Suppressor macrophage (primary cell): ENCODE results near the gene RIC8B.
A peak's percentile ranks its signal among the peaks of the same experiment; 100 is the strongest.
"Not testable (repeated sequence)": the region's sequence is repeated elsewhere in the genome, so short reads cannot be mapped to it uniquely, and the experiment has no call there.

Source experiments
- DNase-seq, 4 experiments: peaks; one replicate each; pipeline ENCODE4 v3.0.0-alpha.2; 2020 to 2022

Gene RIC8B

DNA sequence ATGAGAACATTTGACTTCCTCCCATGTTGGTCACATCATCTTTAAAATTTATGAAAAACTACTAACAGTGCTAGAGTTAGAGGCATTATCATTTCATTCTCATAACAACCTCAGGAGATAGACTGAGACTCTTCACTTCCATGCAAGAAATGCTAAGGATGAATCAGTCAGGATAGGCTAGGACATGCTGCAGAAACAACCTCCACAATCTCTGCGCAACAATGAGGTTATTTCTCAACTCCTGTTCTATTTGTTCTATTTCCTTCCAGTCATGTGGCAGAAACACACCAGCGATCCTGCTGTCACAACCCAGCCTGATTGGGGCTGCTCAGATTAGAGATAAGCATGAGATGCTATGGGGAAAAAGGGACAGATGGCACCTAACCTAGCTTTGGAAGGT lies 132.2 kb downstream of the RIC8B start:
- DNase-seq: no peak

- peak in 2 of 4 experiments; percentile 7 to 19 for DNase-seq
Observed at GRCh38 chr12:106907411-106907810, 132.9 kb downstream of the RIC8B start.

GRCh38 chr12:106907846-106908245 lies 133.4 kb downstream of the RIC8B start:
- DNase-seq: no peak

DNA sequence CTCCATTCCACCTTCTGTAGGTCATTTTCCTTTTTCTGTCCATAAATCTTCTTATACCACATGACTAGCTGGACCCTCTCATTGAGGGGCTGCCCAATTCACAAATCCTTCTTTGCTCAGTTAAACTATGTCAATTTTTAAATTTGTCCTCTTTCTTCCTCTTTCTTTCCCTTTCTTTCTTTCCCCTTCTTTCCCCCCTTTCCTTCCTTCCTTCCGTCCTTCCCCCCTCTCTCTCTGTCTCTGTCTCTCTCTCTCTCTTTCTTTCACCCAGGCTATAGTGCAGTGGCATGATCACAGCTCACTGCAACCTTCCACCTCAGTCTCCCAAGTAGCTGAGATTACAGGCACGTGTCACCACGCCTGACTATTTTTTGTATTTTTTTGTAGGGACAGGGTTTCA lies 134.1 kb downstream of the RIC8B start:
- no peak for DNase-seq

- peak; percentile 42 to 88 (median 69) for DNase-seq
Observed at GRCh38 chr12:106910202-106910601, 135.7 kb downstream of the RIC8B start.

GRCh38 chr12:106911581-106911980 lies 137.1 kb downstream of the RIC8B start:
- DNase-seq: peak in 3 of 4 experiments; percentile 13 to 23 (median 20)

DNA sequence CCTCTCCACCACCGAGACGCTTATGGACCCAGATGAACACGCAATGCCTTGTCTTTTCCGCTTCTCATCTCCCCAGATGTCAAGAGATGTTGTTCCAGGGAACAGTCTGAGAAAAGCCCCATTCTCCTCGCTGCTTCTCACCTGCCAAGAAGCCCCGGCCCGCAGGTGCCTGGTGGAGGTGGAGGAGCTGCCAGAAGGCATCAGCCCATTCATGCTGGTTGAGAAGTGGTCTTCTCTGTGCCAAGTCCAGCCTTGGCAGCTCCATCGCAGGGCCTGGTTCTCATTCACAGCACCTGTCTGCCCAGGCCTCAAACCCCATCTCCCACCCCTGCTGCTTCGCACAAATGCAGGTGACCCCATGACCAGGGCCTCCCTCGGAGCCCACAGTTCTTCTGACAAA lies 139.0 kb downstream of the RIC8B start:
- DNase-seq: no peak

DNA sequence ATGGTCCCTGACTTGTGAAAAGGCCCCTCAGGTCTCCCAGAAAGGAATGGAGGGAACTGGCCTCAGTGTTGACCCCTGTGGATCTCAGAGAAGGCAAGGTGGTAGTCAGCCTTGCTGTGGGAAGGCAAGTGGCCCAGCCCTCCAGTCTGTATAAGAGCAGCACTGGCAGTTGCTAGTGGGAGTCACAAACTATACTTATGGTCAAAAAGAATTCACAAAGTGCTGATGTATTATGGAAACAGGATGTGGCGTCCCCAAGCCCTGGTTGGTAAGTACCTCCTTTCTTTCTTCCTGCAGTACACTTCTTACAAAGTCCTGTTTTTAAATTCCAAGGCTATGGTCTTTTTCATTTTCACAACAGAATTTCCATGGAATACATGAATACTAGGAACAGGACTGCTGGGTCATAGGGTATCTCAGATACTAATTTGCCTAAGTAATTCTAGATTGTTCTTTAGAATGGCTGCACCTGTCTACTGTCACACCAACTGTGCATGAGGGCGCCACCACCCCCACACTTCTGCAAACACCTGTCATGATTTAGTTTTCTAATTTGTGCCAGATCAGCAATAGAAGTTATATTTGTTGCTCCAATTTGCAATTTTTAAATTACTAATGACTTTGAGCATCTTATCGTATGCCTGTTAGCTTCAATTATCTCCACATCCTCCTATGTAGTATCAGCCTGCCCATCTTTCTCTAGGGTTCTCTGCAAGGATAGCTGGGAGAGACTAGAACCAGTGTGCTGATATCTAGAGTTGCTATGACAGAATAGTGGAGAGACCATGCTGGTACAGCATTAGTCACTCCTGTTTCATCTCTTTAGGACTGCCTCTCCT lies 140.5 kb downstream of the RIC8B start:
- DNase-seq: no peak

- no peak for DNase-seq
Observed at GRCh38 chr12:106915635-106916026, 141.1 kb downstream of the RIC8B start.

DNA sequence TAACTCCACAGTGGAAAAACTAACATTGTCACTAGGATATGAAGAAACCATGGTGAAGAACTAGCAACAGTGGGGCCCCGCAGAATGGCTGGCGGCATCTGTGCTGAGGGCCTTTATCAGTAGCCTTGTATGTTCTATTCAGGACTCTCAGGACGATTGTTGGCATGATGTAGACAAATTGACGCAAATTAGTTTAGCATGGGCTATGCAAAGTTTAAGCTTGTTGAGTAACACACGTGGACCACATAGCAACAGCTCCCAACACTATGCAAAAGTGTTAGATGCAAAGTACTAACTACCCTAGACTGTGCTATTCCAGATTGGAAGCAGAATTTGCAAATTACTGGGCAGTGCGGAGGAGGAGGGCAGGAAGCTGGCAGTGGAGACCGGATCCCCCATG lies 143.0 kb downstream of the RIC8B start:
- DNase-seq: no peak

DNA sequence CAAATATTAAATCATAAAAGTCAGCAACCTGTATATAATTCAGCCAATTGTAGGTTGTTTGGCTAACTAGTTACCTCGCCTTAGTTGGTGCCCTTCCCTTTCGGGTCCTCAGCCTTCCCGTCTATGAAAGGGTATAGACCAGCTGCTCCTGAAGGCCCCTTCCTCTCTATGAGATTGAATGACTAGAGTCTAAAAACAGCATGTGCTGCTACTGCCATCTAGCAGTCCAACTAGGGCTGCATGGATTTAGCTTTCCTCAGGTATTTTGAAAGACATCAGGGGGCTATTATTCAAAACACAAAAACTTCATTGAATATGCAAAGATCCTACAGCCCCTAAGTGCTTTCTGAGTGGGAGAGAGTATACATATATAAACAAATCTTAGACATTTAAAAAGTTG lies 144.3 kb downstream of the RIC8B start:
- peak in 2 of 4 experiments; percentile 12 to 27 for DNase-seq

DNA sequence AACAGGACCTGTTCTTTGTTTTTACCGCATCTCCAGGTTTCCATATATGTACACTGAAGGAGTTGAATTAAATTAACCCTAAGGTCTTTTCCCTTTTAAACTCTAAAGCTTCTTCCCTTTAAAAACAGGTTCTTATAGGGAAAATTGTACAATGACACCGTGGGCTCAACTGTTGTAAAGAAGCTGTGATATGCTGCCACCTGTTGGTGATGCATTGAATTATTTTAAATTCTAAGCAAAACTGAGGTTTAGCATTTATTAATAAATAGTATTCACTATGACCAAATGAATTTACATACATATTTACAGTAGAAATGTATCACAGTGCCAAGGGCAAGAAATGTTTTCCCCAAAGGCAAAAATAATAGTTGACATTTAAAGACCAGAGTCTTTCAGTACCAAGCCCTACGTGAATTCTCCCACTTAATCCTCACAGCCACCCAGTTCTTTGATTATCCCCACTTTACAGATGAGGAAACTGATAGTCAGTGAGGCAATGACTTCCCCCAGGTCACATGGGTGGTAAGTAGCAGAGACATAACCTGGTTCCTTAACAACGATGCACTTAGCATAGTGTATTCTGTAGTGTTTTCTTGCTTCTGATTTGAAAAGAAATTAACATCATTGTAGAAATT lies 145.5 kb downstream of the RIC8B start:
- peak; percentile 32 to 79 (median 68) for DNase-seq

- not testable (repeated sequence) for DNase-seq
Observed at GRCh38 chr12:106921976-106922375, 147.5 kb downstream of the RIC8B start.

DNA sequence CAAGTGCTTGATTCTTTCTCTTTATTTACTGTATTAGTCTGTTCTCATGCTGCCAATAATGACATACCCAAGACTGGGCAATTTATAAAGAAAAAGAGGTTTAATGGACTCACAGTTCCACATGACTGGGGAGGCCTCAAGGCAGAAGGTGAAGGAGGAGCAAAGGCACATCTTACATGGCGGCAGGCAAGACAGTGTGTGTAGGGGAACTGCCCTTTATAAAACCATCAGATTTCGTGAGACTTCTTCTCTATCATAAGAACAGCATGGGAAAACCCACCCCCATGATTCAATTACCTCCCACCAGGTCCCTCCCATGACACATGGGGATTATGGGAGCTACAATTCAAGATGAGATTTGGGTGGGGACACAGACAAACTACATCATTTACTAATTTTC lies 149.1 kb downstream of the RIC8B start:
- DNase-seq: not testable (repeated sequence)

DNA sequence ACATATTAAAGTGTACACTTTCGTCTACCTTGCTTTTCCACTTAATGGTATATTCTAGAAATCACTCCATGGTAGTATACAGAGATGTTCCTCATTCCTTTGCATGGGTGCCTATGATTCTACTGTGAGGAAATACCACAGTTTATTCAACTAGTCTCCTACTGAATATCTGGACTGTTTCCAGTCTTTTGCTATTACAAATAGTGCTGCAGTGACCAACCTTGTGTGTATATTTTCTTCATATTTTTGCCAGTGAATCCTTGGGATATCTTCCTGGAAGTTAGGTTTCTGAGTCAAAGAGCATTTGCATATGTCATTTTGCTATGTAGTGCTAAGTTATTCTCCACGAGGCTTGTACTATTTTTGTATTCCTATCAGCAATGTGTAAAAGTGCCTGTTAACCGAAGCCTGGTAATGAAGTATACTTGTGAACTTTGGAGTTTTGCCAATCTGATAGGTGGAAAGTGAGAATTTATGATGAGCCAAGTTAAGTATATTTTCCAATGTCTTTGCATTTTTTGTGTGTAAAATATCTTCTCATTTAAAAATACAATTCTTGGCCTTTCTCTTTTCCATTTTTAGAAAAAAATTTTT lies 149.9 kb downstream of the RIC8B start:
- DNase-seq: no peak

- no peak for DNase-seq
Observed at GRCh38 chr12:106926657-106927056, 152.2 kb downstream of the RIC8B start.

- DNase-seq: no peak
Observed at GRCh38 chr12:106934277-106934676, 159.8 kb downstream of the RIC8B start.
